Activated B cell treated with CpG ODN at 0.5 μM for 24 hours (primary cell): ENCODE measurements around the gene BCKDHA. TPM values are rescaled to one million over a fixed set of nuclear protein-coding genes. Genes with fewer than 3 reads are reported as not detected.

Experiments used
- ATAC-seq: fragments of 200-7000 bp; cut with Tn5 transposase; one replicate; pipeline ENCODE4 v1.10.0; 2021; ENCODE audit warnings: low read depth, mild to moderate bottlenecking, moderate library complexity
- CTCF ChIA-PET: fragments of 350-600 bp; sonication (Branson Sonifier 250); formaldehyde crosslinking; loops from one replicate; lab custom pipeline; 2021; ENCODE audit warnings: antibody characterized with exemption; lab: Charles Lee
- POLR2A ChIA-PET: fragments of 350-600 bp; sonication (Branson Sonifier 250); formaldehyde crosslinking; loops from one replicate; lab custom pipeline; 2021; ENCODE audit warnings: antibody characterized with exemption; lab: Charles Lee
- DNase-seq: peaks from one replicate; pipeline ENCODE4 v3.0.0; 2022
- H3K27ac Mint-ChIP-seq: one replicate; pipeline ENCODE4 v1.8.0; 2020; ENCODE audit warnings: mixed read lengths
- H3K27me3 Mint-ChIP-seq: one replicate; pipeline ENCODE4 v1.8.0; 2021; ENCODE audit warnings: mixed read lengths
- H3K36me3 Mint-ChIP-seq: one replicate; pipeline ENCODE4 v1.8.0; 2021; ENCODE audit warnings: low read depth, mixed read lengths
- H3K4me1 Mint-ChIP-seq: one replicate; pipeline ENCODE4 v1.8.0; 2021; ENCODE audit warnings: mixed read lengths
- H3K4me3 Mint-ChIP-seq: one replicate; pipeline ENCODE4 v1.8.0; 2020; ENCODE audit warnings: mild to moderate bottlenecking, mixed read lengths
- H3K9me3 Mint-ChIP-seq: one replicate; pipeline ENCODE4 v1.8.0; 2020; ENCODE audit warnings: mixed read lengths
- intact Hi-C: fragments of 100-400 bp; cut with micrococcal nuclease; formaldehyde crosslinking; loops from one replicate; pipeline ENCODE4 v1.15.1; 2024
- total RNA-seq: library from RNA; stranded (reverse); gene quantifications from 2 replicates; pipeline ENCODE4 v1.2.3, GENCODE V29; 2022
- TF ChIP-seq, protein P1 (sequence below): fragments of 200-600 bp; IDR thresholded peaks from one replicate; pipeline ENCODE4 v1.8.0; 2022; ENCODE audit warnings: antibody characterized with exemption, mild to moderate bottlenecking

The BCKDHA gene
- 22.2 and 25.2 TPM in 2 replicates for total RNA-seq

GRCh38 chr19:41397086-41398049 is at the start of gene BCKDHA, which contains the start of gene EXOSC5:
BCKDHA (plus strand) TSS chr19:41397818; CDS start chr19:41397828, 10 bp downstream.
EXOSC5 (minus strand) TSS chr19:41397359; CDS start chr19:41397328, 31 bp downstream.
- TF ChIP-seq, protein P1, sequence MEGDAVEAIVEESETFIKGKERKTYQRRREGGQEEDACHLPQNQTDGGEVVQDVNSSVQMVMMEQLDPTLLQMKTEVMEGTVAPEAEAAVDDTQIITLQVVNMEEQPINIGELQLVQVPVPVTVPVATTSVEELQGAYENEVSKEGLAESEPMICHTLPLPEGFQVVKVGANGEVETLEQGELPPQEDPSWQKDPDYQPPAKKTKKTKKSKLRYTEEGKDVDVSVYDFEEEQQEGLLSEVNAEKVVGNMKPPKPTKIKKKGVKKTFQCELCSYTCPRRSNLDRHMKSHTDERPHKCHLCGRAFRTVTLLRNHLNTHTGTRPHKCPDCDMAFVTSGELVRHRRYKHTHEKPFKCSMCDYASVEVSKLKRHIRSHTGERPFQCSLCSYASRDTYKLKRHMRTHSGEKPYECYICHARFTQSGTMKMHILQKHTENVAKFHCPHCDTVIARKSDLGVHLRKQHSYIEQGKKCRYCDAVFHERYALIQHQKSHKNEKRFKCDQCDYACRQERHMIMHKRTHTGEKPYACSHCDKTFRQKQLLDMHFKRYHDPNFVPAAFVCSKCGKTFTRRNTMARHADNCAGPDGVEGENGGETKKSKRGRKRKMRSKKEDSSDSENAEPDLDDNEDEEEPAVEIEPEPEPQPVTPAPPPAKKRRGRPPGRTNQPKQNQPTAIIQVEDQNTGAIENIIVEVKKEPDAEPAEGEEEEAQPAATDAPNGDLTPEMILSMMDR: no peak
- Mint-ChIP-seq H3K27ac (peak within 1 kb of the TSS; percentile 99), H3K27me3 (no peaks in the 10 kb centered on the region), H3K36me3 (peaks cover 28% of the 10 kb centered on the region), H3K4me3 (peak within 1 kb of the TSS; percentile 98), H3K9me3 (no peaks in the 10 kb centered on the region), H3K4me1 (peaks cover 47% of the 10 kb centered on the region)
- intact Hi-C loops: loop anchor here (1.0 kb wide), 8 partner anchors 33 to 179 kb away; partner anchors contain the start of genes B9D2, CCDC97, CEACAM21 and DMAC2
- CTCF ChIA-PET: no interaction called here
- DNase-seq (peak; percentile 95), ATAC-seq (peak; percentile 98)
- POLR2A ChIA-PET: interaction anchor here (0.5 to 1.0 kb wide), 3 partner anchors 10 to 135 kb away, joined by 3 to 5 read pairs (median 4); partner anchors contain the start of gene B9D2

GRCh38 chr19:41350735-41351338 is 46.8 kb upstream of the BCKDHA start:
- ChIA-PET POLR2A (interaction anchor here (0.5 to 6.9 kb wide), 20 partner anchors 9 to 1893 kb away, joined by 3 to 119 read pairs (median 6); partner anchors contain the start of genes B9D2, CCDC97, CEACAM21 and DMAC2), CTCF (interaction anchor here (0.7 to 5.4 kb wide), 9 partner anchors 13 to 218 kb away, joined by 3 to 38 read pairs (median 8); partner anchors contain the start of genes B9D2 and CCDC97)
- ATAC-seq: no peak
- no peak for DNase-seq
- Mint-ChIP-seq H3K36me3 (peaks cover 36% of the 10 kb centered on the region), H3K27me3 (no peaks in the 10 kb centered on the region), H3K4me1 (peaks cover 42% of the 10 kb centered on the region), H3K4me3 (peak overlapping the region; percentile 100), H3K27ac (peak overlapping the region; percentile 86), H3K9me3 (no peaks in the 10 kb centered on the region)
- intact Hi-C loops: loop anchor here (1.0 to 5.0 kb wide), 6 partner anchors 14 to 909 kb away; partner anchors contain the start of genes B9D2, COQ8B, DMAC2 and ITPKC
- TF ChIP-seq, protein P1: no peak

- DNase-seq: peak; percentile 83
- H3K27ac Mint-ChIP-seq: peak overlapping the region; percentile 96
- H3K4me1 Mint-ChIP-seq: peaks cover 42% of the 10 kb centered on the region
- ChIA-PET POLR2A (interaction anchor here (0.5 to 6.9 kb wide), 30 partner anchors 8 to 1894 kb away, joined by 3 to 119 read pairs (median 4); partner anchors contain the start of genes ACTMAP, B9D2, CCDC97 and CEACAM21), CTCF (interaction anchor here (0.6 to 5.4 kb wide), 12 partner anchors 13 to 219 kb away, joined by 3 to 38 read pairs (median 5); partner anchors contain the start of genes B9D2 and CCDC97)
- no peaks in the 10 kb centered on the region for H3K27me3 Mint-ChIP-seq
- H3K9me3 Mint-ChIP-seq: no peaks in the 10 kb centered on the region
- intact Hi-C loops: loop anchor here (1.0 to 5.0 kb wide), 7 partner anchors 13 to 909 kb away; partner anchors contain the start of genes B9D2, CCDC97, COQ8B and DMAC2
- peaks cover 28% of the 10 kb centered on the region for H3K36me3 Mint-ChIP-seq
- TF ChIP-seq, protein P1: no peak
- peak; percentile 57 for ATAC-seq
- peak overlapping the region; percentile 100 for H3K4me3 Mint-ChIP-seq
These were observed 46.0 kb upstream of the BCKDHA start for GRCh38 chr19:41351339-41352245.

DNA sequence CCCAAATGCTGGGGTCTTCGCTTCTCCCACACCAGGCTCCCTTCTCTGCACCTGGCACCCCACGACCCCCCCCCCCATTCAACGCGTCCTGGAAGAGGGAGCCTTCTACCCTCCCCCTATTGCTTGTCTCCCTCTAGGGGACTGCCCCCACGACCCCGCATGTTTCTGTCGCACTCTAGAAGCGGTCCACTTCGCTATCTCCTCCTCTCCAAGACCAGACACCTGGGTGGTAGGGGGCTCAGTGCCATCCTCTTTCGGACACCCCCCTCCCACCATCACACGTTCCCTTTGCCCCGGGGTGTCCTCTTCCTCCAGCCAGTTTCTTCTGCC is 45.4 kb upstream of the BCKDHA start:
- Mint-ChIP-seq H3K4me3 (peak overlapping the region; percentile 100), H3K9me3 (no peaks in the 10 kb centered on the region), H3K36me3 (peaks cover 25% of the 10 kb centered on the region), H3K4me1 (peaks cover 46% of the 10 kb centered on the region), H3K27ac (peak overlapping the region; percentile 96), H3K27me3 (no peaks in the 10 kb centered on the region)
- TF ChIP-seq, protein P1: no peak
- ChIA-PET CTCF (interaction anchor here (1.0 to 5.4 kb wide), 11 partner anchors 12 to 218 kb away, joined by 3 to 38 read pairs (median 5); partner anchors contain the start of genes B9D2 and CCDC97), POLR2A (interaction anchor here (0.7 to 6.9 kb wide), 20 partner anchors 8 to 1035 kb away, joined by 3 to 119 read pairs (median 8); partner anchors contain the start of genes ACTMAP, B9D2, CCDC97 and DMAC2)
- ATAC-seq: no peak
- intact Hi-C loops: loop anchor here (1.0 to 5.0 kb wide), 5 partner anchors 42 to 910 kb away; partner anchors contain the start of genes CCDC97, COQ8B, DMAC2 and ITPKC
- DNase-seq: no peak
